SKM-1 (cell line): ENCODE results near the gene POU6F2.
A peak's percentile ranks its signal among the peaks of the same experiment; 100 is the strongest.

Source experiments
- DNase-seq: peaks from one replicate; lab custom pipeline; 2025; ENCODE audit not compliant: unreplicated experiment; lab: John Stamatoyannopoulos, UW

The POU6F2 gene

GRCh38 chr7:39069031-39069430, 91.3 kb downstream of the POU6F2 start:
- DNase-seq = no peak

- DNase-seq = peak; percentile 58
These were observed 92.5 kb downstream of the POU6F2 start for GRCh38 chr7:39069896-39070881.

GRCh38 chr7:39071116-39071515, 93.4 kb downstream of the POU6F2 start:
- no peak for DNase-seq

- no peak for DNase-seq
These were observed 95.7 kb downstream of the POU6F2 start for GRCh38 chr7:39073432-39073831.

- no peak for DNase-seq
These were observed 97.5 kb downstream of the POU6F2 start for GRCh38 chr7:39075210-39075609.

- DNase-seq = no peak
These were observed 106.1 kb downstream of the POU6F2 start for GRCh38 chr7:39083781-39084180.

- no peak for DNase-seq
These were observed 106.6 kb downstream of the POU6F2 start for GRCh38 chr7:39084349-39084748.

GRCh38 chr7:39085189-39085588, 107.5 kb downstream of the POU6F2 start:
- DNase-seq = no peak

- no peak for DNase-seq
These were observed 107.9 kb downstream of the POU6F2 start for GRCh38 chr7:39085590-39086049.

GRCh38 chr7:39086638-39087360, 109.1 kb downstream of the POU6F2 start:
- DNase-seq = no peak

GRCh38 chr7:39088730-39089593, 111.3 kb downstream of the POU6F2 start:
- no peak for DNase-seq

GRCh38 chr7:39091145-39091544, 113.4 kb downstream of the POU6F2 start:
- DNase-seq = no peak

GRCh38 chr7:39091774-39092173, 114.1 kb downstream of the POU6F2 start:
- no peak for DNase-seq

GRCh38 chr7:39094731-39095130, 117.0 kb downstream of the POU6F2 start:
- DNase-seq = no peak

GRCh38 chr7:39095875-39096619, 118.3 kb downstream of the POU6F2 start:
- DNase-seq = no peak

- no peak for DNase-seq
These were observed 120.8 kb downstream of the POU6F2 start for GRCh38 chr7:39098506-39098905.

- no peak for DNase-seq
These were observed 121.4 kb downstream of the POU6F2 start for GRCh38 chr7:39099146-39099545.

GRCh38 chr7:39100270-39100669, 122.6 kb downstream of the POU6F2 start:
- no peak for DNase-seq

GRCh38 chr7:39102234-39102633, 124.5 kb downstream of the POU6F2 start:
- DNase-seq = no peak

GRCh38 chr7:39105720-39106119, 128.0 kb downstream of the POU6F2 start:
- no peak for DNase-seq
